NCI-H2029 treated with DMSO at 0.1 percent for 48 hours (cell line): ENCODE results near the gene C16orf89.
A peak's percentile ranks its signal among the peaks of the same experiment; 100 is the strongest.
"Not testable (repeated sequence)": the region's sequence is repeated elsewhere in the genome, so short reads cannot be mapped to it uniquely, and the experiment has no call there.

Source experiments
- DNase-seq: peaks from one replicate; lab custom pipeline; 2025; lab: John Stamatoyannopoulos, UW

Gene C16orf89

GRCh38 chr16:5084802-5085201, 19.0 kb upstream of the C16orf89 start:
- DNase-seq = not testable (repeated sequence)

- DNase-seq = not testable (repeated sequence)
Observed at GRCh38 chr16:5084099-5084731, 18.5 kb upstream of the C16orf89 start.

GRCh38 chr16:5083646-5084045, 17.9 kb upstream of the C16orf89 start:
- DNase-seq = not testable (repeated sequence)

GRCh38 chr16:5080996-5081395, 15.2 kb upstream of the C16orf89 start:
- not testable (repeated sequence) for DNase-seq

GRCh38 chr16:5080461-5080860, 14.7 kb upstream of the C16orf89 start:
- not testable (repeated sequence) for DNase-seq

GRCh38 chr16:5078626-5079025, 12.9 kb upstream of the C16orf89 start:
- no peak for DNase-seq

- DNase-seq = no peak
Observed at GRCh38 chr16:5077304-5077703, 11.5 kb upstream of the C16orf89 start.

GRCh38 chr16:5075637-5076036, 9.9 kb upstream of the C16orf89 start:
- DNase-seq = no peak

- not testable (repeated sequence) for DNase-seq
Observed at GRCh38 chr16:5073771-5074170, 8.0 kb upstream of the C16orf89 start.

- DNase-seq = no peak
Observed at GRCh38 chr16:5073279-5073629, 7.5 kb upstream of the C16orf89 start.

- DNase-seq = no peak
Observed at GRCh38 chr16:5072334-5073278, 6.8 kb upstream of the C16orf89 start.

- DNase-seq = peak; percentile 34
Observed at GRCh38 chr16:5071681-5072333, 6.1 kb upstream of the C16orf89 start, which contains the start of gene ALG1. Gene ALG1, plus strand, starts transcription at chr16:5071843. Its CDS starts 7 bp downstream, at chr16:5071850.

- DNase-seq = no peak
Observed at GRCh38 chr16:5071341-5071680, 5.6 kb upstream of the C16orf89 start.

- no peak for DNase-seq
Observed at GRCh38 chr16:5070431-5071186, 4.9 kb upstream of the C16orf89 start.

GRCh38 chr16:5069854-5070253, 4.1 kb upstream of the C16orf89 start:
- no peak for DNase-seq

- no peak for DNase-seq
Observed at GRCh38 chr16:5069048-5069447, 3.3 kb upstream of the C16orf89 start.

- DNase-seq = no peak
Observed at GRCh38 chr16:5066511-5066910, 755 bp upstream of the C16orf89 start.

GRCh38 chr16:5065326-5065725, 430 bp downstream of the C16orf89 start:
- no peak for DNase-seq

- peak; percentile 7 for DNase-seq
Observed at GRCh38 chr16:5064915-5065314, 841 bp downstream of the C16orf89 start.

- no peak for DNase-seq
Observed at GRCh38 chr16:5062790-5063765, 2.7 kb downstream of the C16orf89 start.

- no peak for DNase-seq
Observed at GRCh38 chr16:5062051-5062450, 3.7 kb downstream of the C16orf89 start.
